AG04449 (cell line): Measurements from ENCODE around the gene RNF39.
"Not testable (repeated sequence)": the region's sequence is repeated elsewhere in the genome, so short reads cannot be mapped to it uniquely, and the experiment has no call there.

Source experiments
- CTCF ChIA-PET: fragments of 350-600 bp; formaldehyde crosslinking; extraction: SDS; loops from one replicate; lab custom pipeline; 2021; ENCODE audit warnings: antibody characterized with exemption; lab: Yijun Ruan, JAX
- POLR2A ChIA-PET: fragments of 400-600, 350-600 bp; formaldehyde crosslinking; extraction: SDS; loops from one replicate; lab custom pipeline; 2020; ENCODE audit warnings: antibody characterized with exemption, inconsistent platforms; lab: Yijun Ruan, JAX
- DNase-seq: peaks from one replicate; pipeline ENCODE4 v3.0.0-alpha.2; 2010; ENCODE audit warnings: low read depth, low spot score
- H3K4me3 ChIP-seq: 2 replicates; pipeline ENCODE4 v1.5.1; 2011; ENCODE audit warnings: low read depth, mild to moderate bottlenecking, control low read depth, low read length
- TF ChIP-seq, protein P1 (sequence below): IDR thresholded peaks from one replicate; pipeline ENCODE4 v1.5.1; 2011; ENCODE audit warnings: mild to moderate bottlenecking, moderate library complexity, low read length, control low read depth, inconsistent platforms; ENCODE audit not compliant: insufficient read depth; ENCODE audit errors: missing control alignments

Gene RNF39

DNA sequence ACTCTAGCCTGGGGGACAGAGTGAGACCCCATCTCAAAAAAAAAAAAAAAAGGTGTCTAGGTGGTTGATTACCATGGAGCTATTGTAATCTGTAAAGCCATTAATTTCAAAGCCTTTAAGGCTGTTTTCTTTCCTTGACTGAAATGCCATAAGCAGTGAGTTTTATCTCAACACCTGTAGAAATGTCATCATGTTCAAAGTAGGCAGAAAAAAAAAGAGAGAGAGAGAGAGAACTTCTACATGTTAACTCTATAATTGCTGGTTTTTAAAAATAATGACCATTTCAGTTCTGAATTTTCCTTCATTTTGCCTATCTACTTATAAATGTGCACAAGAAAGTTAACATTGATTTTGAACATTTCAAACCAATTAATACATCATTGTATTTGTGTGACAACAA is 44.2 kb downstream of the RNF39 start:
- POLR2A ChIA-PET, result no interaction called here
- CTCF ChIA-PET, result interaction anchor here (1.2 kb wide), 1 partner anchor 325 kb away, joined by 3 read pairs; no protein-coding TSS in a partner anchor
- no peak overlapping the region for H3K4me3 ChIP-seq
- no peak for DNase-seq
- TF ChIP-seq, protein P1, sequence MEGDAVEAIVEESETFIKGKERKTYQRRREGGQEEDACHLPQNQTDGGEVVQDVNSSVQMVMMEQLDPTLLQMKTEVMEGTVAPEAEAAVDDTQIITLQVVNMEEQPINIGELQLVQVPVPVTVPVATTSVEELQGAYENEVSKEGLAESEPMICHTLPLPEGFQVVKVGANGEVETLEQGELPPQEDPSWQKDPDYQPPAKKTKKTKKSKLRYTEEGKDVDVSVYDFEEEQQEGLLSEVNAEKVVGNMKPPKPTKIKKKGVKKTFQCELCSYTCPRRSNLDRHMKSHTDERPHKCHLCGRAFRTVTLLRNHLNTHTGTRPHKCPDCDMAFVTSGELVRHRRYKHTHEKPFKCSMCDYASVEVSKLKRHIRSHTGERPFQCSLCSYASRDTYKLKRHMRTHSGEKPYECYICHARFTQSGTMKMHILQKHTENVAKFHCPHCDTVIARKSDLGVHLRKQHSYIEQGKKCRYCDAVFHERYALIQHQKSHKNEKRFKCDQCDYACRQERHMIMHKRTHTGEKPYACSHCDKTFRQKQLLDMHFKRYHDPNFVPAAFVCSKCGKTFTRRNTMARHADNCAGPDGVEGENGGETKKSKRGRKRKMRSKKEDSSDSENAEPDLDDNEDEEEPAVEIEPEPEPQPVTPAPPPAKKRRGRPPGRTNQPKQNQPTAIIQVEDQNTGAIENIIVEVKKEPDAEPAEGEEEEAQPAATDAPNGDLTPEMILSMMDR, result no peak

DNA sequence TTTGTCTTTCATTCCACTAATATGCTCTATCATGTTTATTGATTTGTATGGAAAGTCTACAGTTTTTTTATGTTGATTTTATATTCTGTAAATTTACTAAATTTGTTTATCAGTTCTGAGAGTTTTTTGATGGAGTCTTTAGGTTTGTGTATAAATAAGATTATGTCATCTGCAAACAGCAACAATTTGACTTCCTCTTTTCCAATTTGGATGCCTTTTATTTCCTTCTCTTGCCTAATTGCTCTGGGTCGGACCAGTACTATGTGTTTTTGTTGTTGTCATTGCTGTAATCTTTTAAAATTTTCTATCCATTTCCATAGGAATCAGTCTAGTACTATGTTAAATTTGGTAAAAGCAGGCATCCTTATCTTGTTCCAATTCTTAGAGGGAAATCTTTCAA is 46.0 kb downstream of the RNF39 start:
- no peak overlapping the region for H3K4me3 ChIP-seq
- no peak for DNase-seq
- ChIA-PET POLR2A (no interaction called here), CTCF (no interaction called here)
- TF ChIP-seq, protein P1, result no peak

DNA sequence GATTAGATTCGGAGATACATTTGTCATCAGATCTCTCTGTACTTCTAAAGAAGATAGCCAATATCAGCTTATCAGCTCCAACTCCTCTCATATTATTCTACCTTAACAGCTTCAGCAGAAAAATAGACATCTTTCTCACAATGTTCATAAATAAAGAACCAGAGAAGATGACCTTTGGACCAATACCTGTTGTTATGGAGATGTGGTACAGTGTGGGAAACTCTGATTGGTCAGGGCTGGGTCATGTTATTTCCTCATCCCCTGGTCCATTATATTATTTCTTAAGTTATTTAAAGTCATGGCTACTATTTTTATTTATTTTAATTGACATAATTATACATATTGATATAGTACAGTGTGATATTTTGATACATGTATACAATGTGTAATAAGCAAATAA is 50.4 kb downstream of the RNF39 start:
- POLR2A ChIA-PET, result no interaction called here
- TF ChIP-seq, protein P1, result no peak
- CTCF ChIA-PET, result interaction anchor here (0.9 to 1.9 kb wide), 6 partner anchors 9 to 192 kb away, joined by 3 to 12 read pairs (median 4); no protein-coding TSS in a partner anchor
- DNase-seq, result no peak
- no peak overlapping the region for H3K4me3 ChIP-seq

DNA sequence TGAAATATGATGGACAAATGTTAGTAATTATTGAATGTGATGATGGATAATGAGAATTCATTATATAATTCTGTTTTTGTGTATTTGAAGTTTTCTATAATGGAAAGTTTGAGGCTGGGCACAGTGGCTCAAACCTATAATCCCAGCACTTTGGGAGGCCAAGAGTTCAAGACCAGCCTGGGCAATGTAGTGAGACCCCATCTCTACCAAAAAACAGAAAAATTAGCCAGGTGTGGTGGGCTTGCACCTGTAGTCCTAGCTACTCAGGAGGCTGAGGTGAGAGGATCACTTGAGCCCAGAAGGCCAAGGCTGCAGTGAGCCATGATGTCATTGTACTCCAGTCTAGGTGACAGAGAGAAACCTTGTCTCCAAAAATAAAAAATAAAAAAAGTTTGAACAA is 52.9 kb downstream of the RNF39 start:
- CTCF ChIA-PET, result interaction anchor here (1.0 to 1.5 kb wide), 2 partner anchors 8 to 173 kb away, joined by 3 to 7 read pairs; no protein-coding TSS in a partner anchor
- DNase-seq, POLR2A ChIA-PET, H3K4me3 ChIP-seq: not testable (repeated sequence)

DNA sequence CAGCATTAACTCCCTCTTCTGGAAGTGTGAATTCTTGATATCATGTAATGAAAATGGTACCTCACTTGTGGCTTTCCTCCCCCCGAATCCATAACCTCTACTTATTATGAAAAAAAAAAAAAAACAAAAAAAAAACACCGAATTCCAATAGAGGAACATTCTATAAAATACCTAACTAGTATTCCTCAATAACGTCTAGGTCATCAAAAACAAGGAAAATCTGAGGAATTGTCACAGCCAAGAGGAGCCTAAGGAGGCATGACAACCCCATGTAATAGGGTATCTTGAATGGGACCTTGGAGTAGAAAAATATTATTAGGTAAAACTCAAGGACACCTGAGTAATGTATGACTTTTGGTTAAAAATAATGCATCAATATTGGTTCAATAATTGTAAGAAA is 53.4 kb downstream of the RNF39 start:
- no peak for DNase-seq
- ChIA-PET CTCF (interaction anchor here (1.5 kb wide), 1 partner anchor 8 kb away, joined by 7 read pairs; no protein-coding TSS in a partner anchor), POLR2A (no interaction called here)
- no peak overlapping the region for H3K4me3 ChIP-seq
- TF ChIP-seq, protein P1, result no peak

DNA sequence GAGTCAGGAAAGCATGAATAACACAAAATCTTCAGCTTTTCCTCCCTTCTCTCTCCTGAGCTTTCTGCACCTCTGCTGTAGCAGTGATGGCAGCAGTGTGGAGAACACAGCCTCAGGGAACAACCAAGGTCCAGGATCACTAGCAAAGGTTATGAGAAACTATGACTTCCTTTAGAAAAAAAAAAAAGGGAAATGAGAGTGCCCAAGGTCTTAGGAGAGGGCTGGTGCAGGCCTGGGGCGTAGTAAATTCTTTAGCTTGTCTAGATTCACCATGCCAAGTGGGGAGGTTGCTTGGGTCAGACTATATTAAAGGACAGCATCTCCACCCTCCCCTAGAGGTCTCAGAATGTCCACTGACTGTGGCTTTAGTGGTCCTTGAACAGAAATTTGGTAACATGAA is 54.9 kb downstream of the RNF39 start:
- CTCF ChIA-PET, result interaction anchor here (0.9 to 1.6 kb wide), 4 partner anchors 10 to 173 kb away, joined by 3 to 6 read pairs (median 4); no protein-coding TSS in a partner anchor
- no peak for DNase-seq
- POLR2A ChIA-PET, result no interaction called here
- TF ChIP-seq, protein P1, result no peak
- no peak overlapping the region for H3K4me3 ChIP-seq
